Keratinocyte (primary cell): ENCODE data around the gene DNAJC17. TPM values are rescaled to one million over a fixed set of nuclear protein-coding genes. Genes with fewer than 3 reads are reported as not detected.

ENCODE experiments used
- DNase-seq: peaks from one replicate; pipeline ENCODE4 v3.0.0-alpha.2; 2011; ENCODE audit warnings: low read depth, missing footprints, low spot score
- FAIRE-seq: peaks from 2 replicates; lab custom pipeline; 2011; peaks lifted over from hg19 to GRCh38; lab: Jason Lieb, UNC
- H2AFZ ChIP-seq: 2 replicates; pipeline ENCODE4 v1.6.0; 2012; ENCODE audit warnings: low read length, control low read depth, inconsistent platforms; ENCODE audit not compliant: control insufficient read depth
- H3K27ac ChIP-seq: 2 replicates; pipeline ENCODE4 v1.5.1; 2011; ENCODE audit warnings: low read length; ENCODE audit not compliant: control insufficient read depth, insufficient read depth
- H3K27me3 ChIP-seq: 3 replicates; pipeline ENCODE4 v1.6.0; 2011; ENCODE audit warnings: low read length; ENCODE audit not compliant: control insufficient read depth, insufficient read depth; ENCODE audit errors: extremely low read depth
- H3K36me3 ChIP-seq, 2 experiments: 2 replicates in 1 of 2; 3 replicates in 1 of 2; pipeline ENCODE4 v1.5.1; 2011; ENCODE audit warnings: low read length in 2 of 2, mild to moderate bottlenecking in 1 of 2; ENCODE audit not compliant: control insufficient read depth in 2 of 2, insufficient read depth in 2 of 2; ENCODE audit errors: extremely low read depth in 1 of 2
- H3K4me1 ChIP-seq: 3 replicates; pipeline ENCODE4 v1.5.1; 2011; ENCODE audit warnings: low read length; ENCODE audit not compliant: control insufficient read depth, insufficient read depth; ENCODE audit errors: extremely low read depth
- H3K4me2 ChIP-seq: 3 replicates; pipeline ENCODE4 v1.6.0; 2011; ENCODE audit warnings: low read depth, low read length; ENCODE audit not compliant: control insufficient read depth, insufficient read depth; ENCODE audit errors: extremely low read depth
- H3K4me3 ChIP-seq, 3 experiments: fragments of 200-600 bp in 1 of 3; sonication (generic) in 1 of 3; 2 replicates in 2 of 3; 3 replicates in 1 of 3; pipeline ENCODE4 v1.5.1; 2011 to 2016; ENCODE audit warnings: low read length in 3 of 3, mild to moderate bottlenecking in 3 of 3, control low read depth in 2 of 3, inconsistent platforms in 1 of 3, low read depth in 1 of 3, mixed read lengths in 1 of 3, mixed run types in 1 of 3, moderate library complexity in 1 of 3; ENCODE audit not compliant: control insufficient read depth in 2 of 3, insufficient read depth in 2 of 3; ENCODE audit errors: extremely low read depth in 1 of 3
- H3K79me2 ChIP-seq: 2 replicates; pipeline ENCODE4 v1.6.0; 2012; ENCODE audit warnings: low read length; ENCODE audit not compliant: control insufficient read depth, insufficient read depth
- H3K9ac ChIP-seq: 3 replicates; pipeline ENCODE4 v1.6.0; 2011; ENCODE audit warnings: low read length; ENCODE audit not compliant: control insufficient read depth, insufficient read depth; ENCODE audit errors: extremely low read depth
- H3K9me1 ChIP-seq: 3 replicates; pipeline ENCODE4 v1.6.0; 2011; ENCODE audit warnings: low read length; ENCODE audit not compliant: control insufficient read depth, insufficient read depth; ENCODE audit errors: extremely low read depth
- H3K9me3 ChIP-seq: 2 replicates; pipeline ENCODE4 v1.5.1; 2012; ENCODE audit warnings: low read depth, low read length; ENCODE audit not compliant: control insufficient read depth
- H4K20me1 ChIP-seq: 3 replicates; pipeline ENCODE4 v1.6.0; 2011; ENCODE audit warnings: low read length; ENCODE audit not compliant: control insufficient read depth, insufficient read depth; ENCODE audit errors: extremely low read depth
- EZH2 ChIP-seq: IDR thresholded peaks from one replicate; pipeline ENCODE4 v1.6.1; 2012; ENCODE audit warnings: inconsistent platforms, mild to moderate bottlenecking, low read length, moderate library complexity
- dilution Hi-C: fragments of 300-500 bp; cut with MboI; formaldehyde crosslinking; loops from one replicate; pipeline ENCODE4 v1.7.0; 2020; ENCODE audit warnings: low sequenced_read_pairs; ENCODE audit not compliant: extremely low pct_ligation_motif_present
- polyA plus RNA-seq, 5 experiments: library from polyadenylated mRNA; depleted of rRNA in 3 of 5; stranded (reverse) in 3 of 5; stranded (forward) in 1 of 5; unstranded in 1 of 5; fragments of >200 nt; gene quantifications; 1 replicate in 1 of 5; 2 replicates in 3 of 5; 3 replicates in 1 of 5; pipeline versions ENCODE4 v1.2.1 to v1.2.3, GENCODE V29; 2011 to 2012; ENCODE audit warnings: missing spikeins in 2 of 5, low read depth in 1 of 5, low replicate concordance in 1 of 5
- TF ChIP-seq, protein P1 (sequence below), 3 experiments: IDR thresholded peaks in 1 of 3; conservative IDR thresholded peaks in 1 of 3; optimal IDR thresholded peaks in 1 of 3; 2 replicates in 2 of 3; 3 replicates in 1 of 3; pipeline versions ENCODE3 to v1.5.1; 2011; ENCODE audit warnings: low read length in 3 of 3, mild to moderate bottlenecking in 3 of 3, moderate library complexity in 2 of 3, control low read depth in 1 of 3, inconsistent platforms in 1 of 3; ENCODE audit not compliant: insufficient read depth in 2 of 3; ENCODE audit errors: extremely low read depth in 1 of 3

The DNAJC17 gene
- polyA plus RNA-seq, 1 donor (not counting 4 experiments of a cell fraction or from before 2014, with no cell fraction given) = 35.3 TPM

DNA sequence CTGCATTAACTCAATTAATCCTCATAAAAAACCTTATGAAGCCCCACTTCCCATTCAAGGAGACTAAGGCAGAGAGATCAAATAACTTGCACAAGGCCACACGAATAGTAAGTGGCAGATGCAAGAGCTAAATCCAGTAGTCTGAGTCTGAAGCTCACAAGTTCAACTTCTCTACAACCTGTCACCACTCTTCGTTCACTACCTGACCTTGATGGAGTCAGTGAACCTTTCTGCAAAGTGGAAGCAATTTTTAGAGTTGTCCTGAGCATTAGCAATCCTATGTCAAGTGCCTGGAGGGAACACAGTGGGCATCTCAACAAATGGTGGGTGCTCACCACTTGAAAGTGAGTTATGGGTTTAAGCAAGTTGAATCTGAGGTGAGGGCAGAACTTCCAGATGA is 34.5 kb upstream of the DNAJC17 start:
- H3K9me1 ChIP-seq = peaks cover 3% of the 10 kb centered on the region
- dilution Hi-C loops = no loop called here
- peaks cover 0 to 6% of the 10 kb centered on the region in 2 experiments for H3K36me3 ChIP-seq
- H3K4me1 ChIP-seq = peaks cover 27% of the 10 kb centered on the region
- H3K27me3 ChIP-seq = no peaks in the 10 kb centered on the region
- TF ChIP-seq, protein P1, sequence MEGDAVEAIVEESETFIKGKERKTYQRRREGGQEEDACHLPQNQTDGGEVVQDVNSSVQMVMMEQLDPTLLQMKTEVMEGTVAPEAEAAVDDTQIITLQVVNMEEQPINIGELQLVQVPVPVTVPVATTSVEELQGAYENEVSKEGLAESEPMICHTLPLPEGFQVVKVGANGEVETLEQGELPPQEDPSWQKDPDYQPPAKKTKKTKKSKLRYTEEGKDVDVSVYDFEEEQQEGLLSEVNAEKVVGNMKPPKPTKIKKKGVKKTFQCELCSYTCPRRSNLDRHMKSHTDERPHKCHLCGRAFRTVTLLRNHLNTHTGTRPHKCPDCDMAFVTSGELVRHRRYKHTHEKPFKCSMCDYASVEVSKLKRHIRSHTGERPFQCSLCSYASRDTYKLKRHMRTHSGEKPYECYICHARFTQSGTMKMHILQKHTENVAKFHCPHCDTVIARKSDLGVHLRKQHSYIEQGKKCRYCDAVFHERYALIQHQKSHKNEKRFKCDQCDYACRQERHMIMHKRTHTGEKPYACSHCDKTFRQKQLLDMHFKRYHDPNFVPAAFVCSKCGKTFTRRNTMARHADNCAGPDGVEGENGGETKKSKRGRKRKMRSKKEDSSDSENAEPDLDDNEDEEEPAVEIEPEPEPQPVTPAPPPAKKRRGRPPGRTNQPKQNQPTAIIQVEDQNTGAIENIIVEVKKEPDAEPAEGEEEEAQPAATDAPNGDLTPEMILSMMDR (optimal IDR thresholded peaks at IDR 0.05 in 1 of 3, IDR thresholded peaks at IDR 0.05 in 1 of 3, conservative IDR thresholded peaks at IDR 0.05 in 1 of 3; ENCODE audit: extremely low read depth in 1 of 3, insufficient read depth in 2 of 3, low read length in 3 of 3) = no peak
- TF ChIP-seq EZH2 = no peak
- H3K4me2 ChIP-seq = no peak overlapping the region
- DNase-seq = no peak
- peaks cover 22% of the 10 kb centered on the region for H3K79me2 ChIP-seq
- H3K4me3 ChIP-seq = no peak overlapping the region
- H3K27ac ChIP-seq = no peak overlapping the region
- H3K9ac ChIP-seq = no peak overlapping the region
- no peaks in the 10 kb centered on the region for H3K9me3 ChIP-seq
- FAIRE-seq = no peak
- no peak overlapping the region for H2AFZ ChIP-seq
- H4K20me1 ChIP-seq = peaks cover 9% of the 10 kb centered on the region

DNA sequence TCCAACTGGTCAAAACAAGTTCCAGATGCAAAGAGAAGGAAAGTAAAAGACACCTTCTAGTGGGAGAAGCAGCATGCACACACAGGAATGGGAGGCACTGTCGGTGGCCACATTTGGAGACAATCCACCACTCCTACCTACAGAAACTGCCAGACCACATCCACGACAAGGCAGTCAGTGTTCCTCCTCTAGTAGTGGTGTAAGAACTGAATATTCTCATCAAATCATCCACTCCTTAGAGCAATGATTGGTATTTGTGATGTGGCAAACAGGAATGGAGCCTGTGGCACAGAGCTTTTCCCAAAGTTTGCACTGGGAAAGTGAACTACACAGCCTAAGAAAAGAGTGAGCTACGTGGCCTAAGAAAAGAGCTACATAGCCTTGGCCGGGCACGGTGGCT is 31.5 kb upstream of the DNAJC17 start:
- no peaks in the 10 kb centered on the region for H3K9me1 ChIP-seq
- no peaks in the 10 kb centered on the region for H3K9me3 ChIP-seq
- no peak overlapping the region for H3K9ac ChIP-seq
- no peaks in the 10 kb centered on the region for H3K27me3 ChIP-seq
- no peak for TF ChIP-seq EZH2
- TF ChIP-seq, protein P1 (optimal IDR thresholded peaks at IDR 0.05 in 1 of 3, IDR thresholded peaks at IDR 0.05 in 1 of 3, conservative IDR thresholded peaks at IDR 0.05 in 1 of 3; ENCODE audit: extremely low read depth in 1 of 3, insufficient read depth in 2 of 3, low read length in 3 of 3) = no peak
- no peak overlapping the region for H2AFZ ChIP-seq
- H3K36me3 ChIP-seq = no peaks in the 10 kb centered on the region
- no peaks in the 10 kb centered on the region for H4K20me1 ChIP-seq
- H3K27ac ChIP-seq = no peak overlapping the region
- no peak overlapping the region for H3K4me3 ChIP-seq
- FAIRE-seq (no peak), DNase-seq (no peak)
- H3K4me2 ChIP-seq = no peak overlapping the region
- no peaks in the 10 kb centered on the region for H3K79me2 ChIP-seq
- dilution Hi-C loops = no loop called here
- peaks cover 25% of the 10 kb centered on the region for H3K4me1 ChIP-seq
